ENCODE measurements around the gene GP9. TPM values are rescaled to one million over a fixed set of nuclear protein-coding genes. Genes with fewer than 3 reads are reported as not detected.

GP9 gene
- total and polyA plus RNA-seq, 9 of the 15 experiments (the other 6 are each of a cell fraction or from before 2014, with no cell fraction given), result not detected

GRCh38 chr3:129070086-129070885 lies 9.7 kb downstream of the GP9 start:
- Histone ChIP-seq H3K9me1 (ENCODE audit: control insufficient read depth, insufficient read depth, low read length) (no peaks in the 10 kb centered on the region), H3K9ac (ENCODE audit: insufficient read depth in 1 of 2, low read depth in 2 of 2, low read length in 2 of 2) (no peak overlapping the region), H3K4me1 (replicated peaks in 1 of 2; ENCODE audit: control insufficient read depth in 2 of 2, insufficient read depth in 2 of 2, low read length in 2 of 2) (no peaks in the 10 kb centered on the region; a peak in 1 of 5 replicates), H3K79me2 (ENCODE audit: control insufficient read depth, insufficient read depth, low read length) (no peaks in the 10 kb centered on the region), H3K27ac (ENCODE audit: extremely low read depth, low read depth, low read length) (no peak overlapping the region), H3K4me2 (ENCODE audit: insufficient read depth, low read length) (no peak overlapping the region), H3K9me3 (replicated peaks; ENCODE audit: control insufficient read depth, insufficient read depth, low read depth, low read length) (no peaks in the 10 kb centered on the region), H3K4me3 (no peak overlapping the region), H3K27me3 (ENCODE audit: control insufficient read depth in 2 of 2, insufficient read depth in 2 of 2, low read length in 2 of 2) (no peaks in the 10 kb centered on the region), H4K20me1 (replicated peaks; ENCODE audit: control insufficient read depth, insufficient read depth, low read length) (no peaks in the 10 kb centered on the region), H2AFZ (ENCODE audit: low read depth, low read length) (0 out of 2 replicates have a peak overlapping the region, but pooled peaks have one; percentile 23), H3K36me3 (ENCODE audit: control insufficient read depth, insufficient read depth, low read length) (no peaks in the 10 kb centered on the region)
- intact Hi-C loops (cut with micrococcal nuclease), result no loop called here
- POLR2A ChIA-PET, result interaction anchor here (0.6 kb wide), 1 partner anchor 36 kb away, joined by 3 read pairs; no protein-coding TSS in a partner anchor
- no TSS peak for BruUV-seq (replicated peaks)
- CTCF ChIA-PET (ENCODE audit: low intra/inter-chr PET ratio), result no interaction called here
- 13% methylated on average over 4 of the region's 8 CpGs for WGBS (ENCODE audit: insufficient coverage, low coverage, missing lambda C conversion rate)
- FAIRE-seq (no peak), DNase-seq (ENCODE audit: extremely low read depth in 1 of 4, low spot score in 3 of 4) (no peak), ATAC-seq (no peak)
- TF ChIP-seq SNIP1 (IDR thresholded peaks at IDR 0.05; ENCODE audit: low read depth) (no peak), NCOA2 (IDR thresholded peaks at IDR 0.05; ENCODE audit: partially characterized antibody in 2 of 2) (no peak), MTF1 (CRISPR knock-in tag; IDR thresholded peaks at IDR 0.05; ENCODE audit: borderline replicate concordance) (no peak), ETV5 (CRISPR knock-in tag; IDR thresholded peaks at IDR 0.05; ENCODE audit: low read depth) (no peak), CXXC5 (CRISPR knock-in tag; IDR thresholded peaks at IDR 0.05) (no peak), HLTF (IDR thresholded peaks at IDR 0.05) (no peak), EP400 (IDR thresholded peaks at IDR 0.05) (no peak), ASH1L (IDR thresholded peaks at IDR 0.05; ENCODE audit: borderline replicate concordance, low read depth, partially characterized antibody) (no peak), PKNOX1 (IDR thresholded peaks at IDR 0.05) (no peak)
- in situ Hi-C loops (cut with MboI), result no loop called here
